GM12878 (cell line): ENCODE results near the gene SNX32. TPM values are rescaled to one million over a fixed set of nuclear protein-coding genes. Genes with fewer than 3 reads are reported as not detected.

Source experiments
- ATAC-seq: fragments of 200-7000 bp; cut with Tn5 transposase; 3 replicates; pipeline ENCODE4 v1.9.1; 2020; ENCODE audit warnings: mild to moderate bottlenecking, moderate library complexity
- BruUV-seq: library from RNA; stranded (reverse); fragments of 400-500 nt; replicated peaks from 2 replicates; lab custom pipeline; 2021; lab: Mats Ljungman, UMichigan
- CTCF ChIA-PET: fragments of 300-600 bp; sonication (Branson Sonifier 250); formaldehyde crosslinking; extraction: SDS; loops from one replicate; lab custom pipeline; 2021; ENCODE audit warnings: inconsistent platforms; lab: Yijun Ruan, JAX
- POLR2A ChIA-PET: fragments of 350-600 bp; formaldehyde crosslinking; extraction: SDS; loops from one replicate; lab custom pipeline; 2021; ENCODE audit warnings: inconsistent platforms; lab: Charles Lee
- RAD21 ChIA-PET: fragments of 300-600 bp; sonication (Branson Sonifier 250); formaldehyde crosslinking; loops from one replicate; lab custom pipeline; 2023; ENCODE audit warnings: antibody characterized with exemption; ENCODE audit not compliant: unreplicated experiment; lab: Charles Lee
- SMC1A ChIA-PET: fragments of 300-600 bp; sonication (Branson Sonifier 250); formaldehyde crosslinking; loops from one replicate; lab custom pipeline; 2023; ENCODE audit not compliant: unreplicated experiment, uncharacterized antibody; lab: Charles Lee
- DNase-seq: peaks from one replicate; pipeline ENCODE4 v3.0.0-alpha.2; 2011; ENCODE audit warnings: low read depth, low spot score
- FAIRE-seq: peaks from 3 replicates; lab custom pipeline; 2011; peaks lifted over from hg19 to GRCh38; lab: Jason Lieb, UNC
- H2AFZ ChIP-seq: 2 replicates; pipeline ENCODE4 v1.6.0; 2011; ENCODE audit warnings: low read depth, low read length, control low read depth; ENCODE audit not compliant: control insufficient read depth
- H3K27ac ChIP-seq: 2 replicates; pipeline ENCODE4 v1.5.1; 2011; ENCODE audit warnings: control low read depth; ENCODE audit not compliant: control insufficient read depth, insufficient read depth
- H3K27me3 ChIP-seq, 2 experiments: replicated peaks in 1 of 2; 2 replicates each; pipeline versions ENCODE4 v1.6.0 to v1.6.1; 2011; ENCODE audit warnings: low read length in 1 of 2; ENCODE audit not compliant: control insufficient read depth in 2 of 2, insufficient read depth in 2 of 2
- H3K36me3 ChIP-seq, 2 experiments: 2 replicates each; pipeline ENCODE4 v1.5.1; 2011; ENCODE audit warnings: low read length in 1 of 2; ENCODE audit not compliant: control insufficient read depth in 2 of 2, insufficient read depth in 2 of 2
- H3K4me1 ChIP-seq: 2 replicates; pipeline ENCODE4 v1.6.1; 2011; ENCODE audit warnings: mild to moderate bottlenecking, low read length, moderate library complexity, mixed read lengths; ENCODE audit not compliant: control insufficient read depth, insufficient read depth
- H3K4me2 ChIP-seq: 2 replicates; pipeline ENCODE4 v1.6.0; 2011; ENCODE audit warnings: control low read depth; ENCODE audit not compliant: control insufficient read depth, insufficient read depth
- H3K4me3 ChIP-seq: fragments of 200-600 bp; sonication (generic); 2 replicates; pipeline ENCODE4 v1.5.1; 2016
- H3K79me2 ChIP-seq: 2 replicates; pipeline ENCODE4 v1.6.0; 2011; ENCODE audit warnings: low read length; ENCODE audit not compliant: control insufficient read depth, insufficient read depth
- H3K9ac ChIP-seq: 2 replicates; pipeline ENCODE4 v1.8.0; 2011; ENCODE audit warnings: low read length, control low read depth, mixed read lengths; ENCODE audit not compliant: control insufficient read depth, insufficient read depth
- H3K9me3 ChIP-seq: replicated peaks from 3 replicates; pipeline ENCODE4 v1.5.1; 2011; ENCODE audit warnings: mild to moderate bottlenecking, low read length; ENCODE audit not compliant: control insufficient read depth, insufficient read depth
- H4K20me1 ChIP-seq: 2 replicates; pipeline ENCODE4 v1.6.0; 2011; ENCODE audit not compliant: control insufficient read depth, insufficient read depth
- BHLHE40 ChIP-seq, 2 experiments: fragments of 450-650 bp in 1 of 2; IDR thresholded peaks; 2 replicates each; pipeline ENCODE4 v1.6.1; 2011 to 2017; ENCODE audit warnings: low read depth in 2 of 2, borderline replicate concordance in 1 of 2, improper control_type of control experiment in 1 of 2, low read length in 1 of 2, mild to moderate bottlenecking in 1 of 2
- CHD1 ChIP-seq: IDR thresholded peaks from 2 replicates; pipeline ENCODE4 v1.6.1; 2012; ENCODE audit warnings: low read depth, low read length, improper control_type of control experiment
- FOXK2 ChIP-seq: fragments of 450-650 bp; IDR thresholded peaks from 2 replicates; pipeline ENCODE4 v1.6.1; 2017; ENCODE audit warnings: mild to moderate bottlenecking, moderate library complexity
- NR2F1 ChIP-seq: fragments of 450-650 bp; conservative IDR thresholded peaks from 2 replicates; pipeline ENCODE4 v1.6.1; 2017; ENCODE audit warnings: mild to moderate bottlenecking
- SUZ12 ChIP-seq: fragments of 200-600 bp; sonication (generic); IDR thresholded peaks from one replicate; pipeline ENCODE4 v1.6.1; 2018; ENCODE audit warnings: antibody characterized with exemption, mild to moderate bottlenecking; ENCODE audit not compliant: unreplicated experiment
- ZNF687 ChIP-seq: fragments of 450-650 bp; IDR thresholded peaks from 2 replicates; pipeline ENCODE4 v1.6.1; 2017; ENCODE audit warnings: mild to moderate bottlenecking, moderate library complexity
- WGBS: methylation state at CpG from one replicate; pipeline ENCODE4 v1.1.6; 2016; ENCODE audit warnings: low lambda C conversion rate; ENCODE audit not compliant: insufficient replicate concordance, insufficient coverage; ENCODE audit errors: missing lambda C conversion rate; 5-methylcytosine and 5-hydroxymethylcytosine counted together
- in situ Hi-C: fragments of 300-500 bp; cut with MboI; formaldehyde crosslinking; loops from 9 replicates; pipeline ENCODE4 v1.14.3; 2018; ENCODE audit warnings: mixed read lengths
- intact Hi-C: fragments of 100-400 bp; cut with micrococcal nuclease; formaldehyde crosslinking; loops from one replicate; pipeline ENCODE4 v1.14.2; 2022; ENCODE audit not compliant: unreplicated experiment
- polyA plus RNA-seq, 11 experiments: library from polyadenylated mRNA; depleted of rRNA in 4 of 11; unstranded in 6 of 11; stranded (reverse) in 5 of 11; fragments of >200 nt; fragmentation: Nextera tagmentation in 4 of 11; fragmentation: Illumina TruSeq in 1 of 11; extraction: Ambion mirVana in 4 of 11; extraction: Trizol in 1 of 11; gene quantifications; 1 replicate in 1 of 11; 2 replicates in 10 of 11; pipeline versions ENCODE4 v1.2.1 to v1.2.3, GENCODE V29; 2011 to 2016; ENCODE audit warnings: inconsistent platforms in 2 of 11, missing spikeins in 2 of 11, low read depth in 1 of 11
- total RNA-seq, 4 experiments: library from RNA; depleted of rRNA in 3 of 4; stranded (reverse); fragments of >200 nt in 3 of 4; fragmentation: Illumina TruSeq in 1 of 4; extraction: Trizol in 1 of 4; gene quantifications; 2 replicates each; pipeline versions ENCODE4 v1.2.1 to v1.2.3, GENCODE V29; 2013 to 2021

Gene SNX32
- total and polyA plus RNA-seq, 10 of the 15 experiments (the other 5 are each of a cell fraction or from before 2014, with no cell fraction given): 0.04 to 1.5 (median 0.11) TPM; not detected in 1

DNA sequence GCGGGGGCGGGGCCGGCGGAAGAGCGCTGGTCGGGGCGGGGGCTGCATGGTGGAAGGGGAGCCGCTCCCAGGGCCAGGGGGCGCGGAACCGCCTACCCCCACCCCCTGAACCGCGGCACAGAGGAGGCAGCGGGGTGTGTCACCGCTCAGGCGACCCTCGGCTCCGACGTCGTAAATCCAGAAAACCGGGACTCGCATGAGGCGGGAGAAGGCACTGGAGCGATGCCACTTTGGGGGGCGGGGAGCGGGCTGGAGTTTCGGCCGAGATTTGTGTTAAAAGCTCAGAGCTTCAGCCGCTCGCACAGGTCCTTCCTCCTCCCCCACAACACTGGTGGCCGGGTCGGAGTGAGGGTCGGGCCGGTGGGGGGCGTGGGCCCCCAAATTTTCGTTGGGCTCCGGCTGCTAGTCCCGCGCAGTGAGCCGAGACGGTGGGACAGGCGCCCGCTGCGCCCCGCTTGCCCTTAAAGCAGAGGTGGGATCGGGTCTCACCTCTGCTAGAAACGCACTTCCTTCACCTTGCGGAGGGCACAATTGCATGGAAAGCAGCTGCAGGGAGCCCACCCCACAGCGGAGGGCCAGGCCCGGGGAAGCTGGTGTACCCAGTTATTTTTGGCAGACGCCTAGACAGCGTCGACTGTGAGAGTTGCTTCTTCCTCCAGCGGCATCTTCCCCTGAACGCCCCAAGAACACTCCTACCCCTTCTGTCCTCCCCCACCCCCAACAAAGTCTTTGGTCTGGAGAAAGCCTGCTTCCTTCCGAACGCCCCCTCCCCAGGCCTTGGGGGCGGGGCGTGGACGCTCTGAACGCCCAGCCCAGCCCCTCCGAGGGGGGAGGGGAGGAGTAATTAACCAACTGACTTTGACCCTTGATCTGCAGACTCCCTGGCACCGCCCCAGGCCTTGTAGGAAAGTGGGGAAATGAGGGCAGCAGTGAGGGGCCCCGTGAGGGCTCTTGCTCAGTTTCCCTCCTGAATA lies 45.8 kb upstream of the SNX32 start:
- peaks cover 11 to 12% of the 10 kb centered on the region in 2 experiments; a peak in 3 of 4 replicates for H3K27me3 ChIP-seq
- no peak overlapping the region for H3K27ac ChIP-seq
- H3K36me3 ChIP-seq: no peaks in the 10 kb centered on the region
- intact Hi-C loops (no loop called here), in situ Hi-C loops (no loop called here)
- no peaks in the 10 kb centered on the region for H3K9me3 ChIP-seq
- peak overlapping the region; percentile 41; the same call in 1 of the 2 replicates for H3K4me3 ChIP-seq
- no TSS peak for BruUV-seq
- peak overlapping the region; percentile 69 for H3K4me2 ChIP-seq
- ChIA-PET RAD21 (interaction anchor here (1.3 to 2.8 kb wide), 4 partner anchors 30 to 150 kb away, joined by 3 to 9 read pairs (median 4); partner anchors contain the start of genes KAT5 and SIPA1), CTCF (interaction anchor here (0.6 to 5.9 kb wide), 4 partner anchors 8 to 397 kb away, joined by 3 to 62 read pairs (median 19); partner anchors contain the start of genes AP5B1 and KAT5), POLR2A (interaction anchor here (1.2 to 5.8 kb wide), 3 partner anchors 15 to 103 kb away, joined by 3 to 27 read pairs (median 3); partner anchors contain the start of gene CCDC85B)
- ATAC-seq: no peak
- H3K4me1 ChIP-seq: peaks cover 35% of the 10 kb centered on the region
- no peaks in the 10 kb centered on the region for H3K79me2 ChIP-seq
- H2AFZ ChIP-seq: no peak overlapping the region
- TF ChIP-seq CHD1 (no peak), NR2F1 (peak; percentile 83), ZNF687 (0 out of 2 replicates have a peak, but pooled peaks have one; percentile 13), SUZ12 (peak; percentile 96), BHLHE40 (IDR thresholded peaks at IDR 0.05; ENCODE audit: borderline replicate concordance in 1 of 2, low read depth in 2 of 2, low read length in 1 of 2) (no peak), FOXK2 (no peak)
- TF ChIP-seq, all 136 proteins: peak for 3
- SMC1A ChIA-PET: interaction anchor here (1.1 kb wide), 1 partner anchor 72 kb away, joined by 3 read pairs; no protein-coding TSS in a partner anchor
- DNase-seq: no peak
- 3% methylated on average over 51 of the region's 64 CpGs for WGBS
- FAIRE-seq: no peak
- Histone ChIP-seq H3K9ac (no peak overlapping the region), H4K20me1 (no peaks in the 10 kb centered on the region)
